ENCODE results near the gene FEZF2. TPM values are rescaled to one million over a fixed set of nuclear protein-coding genes. Genes with fewer than 3 reads are reported as not detected.
A peak's percentile ranks its signal among the peaks of the same experiment; 100 is the strongest.

FEZF2 gene
- total and polyA plus RNA-seq, 2 experiments from 2014 or later: not detected

DNA sequence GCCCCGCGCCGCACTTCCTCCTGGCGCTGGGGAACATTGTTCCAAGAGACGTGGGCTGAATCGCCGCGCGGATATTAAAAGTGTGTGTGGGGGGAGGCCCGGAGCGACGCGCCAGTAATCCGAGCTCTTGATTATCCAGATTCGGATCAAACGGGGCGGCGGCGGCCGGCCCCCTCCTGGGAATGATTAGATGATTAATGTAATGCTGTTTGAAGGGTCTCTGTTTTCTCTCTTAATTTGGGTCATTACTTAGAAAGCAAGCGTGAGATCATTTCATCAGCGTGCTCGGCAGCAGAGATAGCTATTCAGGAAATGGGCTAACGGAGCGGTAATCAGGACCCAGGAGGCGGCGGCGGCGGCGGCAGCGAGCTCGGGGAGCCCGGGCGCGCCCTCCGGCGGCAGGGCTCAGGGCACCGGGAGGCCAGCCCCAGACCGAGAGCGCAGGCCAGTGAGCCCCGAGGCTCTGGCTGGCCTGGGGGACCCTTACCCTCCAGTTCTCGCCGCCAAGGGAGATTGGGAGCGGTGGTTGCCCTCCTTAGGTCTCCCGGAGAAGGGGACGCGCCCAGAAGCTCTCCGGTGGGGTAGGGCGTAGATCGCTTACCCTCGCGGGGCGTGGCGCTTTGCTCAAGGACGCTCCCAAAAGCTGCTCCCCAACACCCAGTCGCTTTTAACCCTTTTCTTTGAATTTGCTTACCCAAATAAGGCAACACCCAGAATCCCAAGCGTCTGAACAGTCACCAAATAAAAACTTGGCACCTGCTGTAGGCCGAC is 4.5 kb downstream of the FEZF2 start:
- peaks cover 100% of the 10 kb centered on the region for H3K27me3 ChIP-seq
- H3K4me3 ChIP-seq: peak overlapping the region; percentile 8
- no peaks in the 10 kb centered on the region for H3K4me1 ChIP-seq (ENCODE audit: low read depth)
- H3K36me3 ChIP-seq: no peaks in the 10 kb centered on the region
- TF ChIP-seq, protein P1, sequence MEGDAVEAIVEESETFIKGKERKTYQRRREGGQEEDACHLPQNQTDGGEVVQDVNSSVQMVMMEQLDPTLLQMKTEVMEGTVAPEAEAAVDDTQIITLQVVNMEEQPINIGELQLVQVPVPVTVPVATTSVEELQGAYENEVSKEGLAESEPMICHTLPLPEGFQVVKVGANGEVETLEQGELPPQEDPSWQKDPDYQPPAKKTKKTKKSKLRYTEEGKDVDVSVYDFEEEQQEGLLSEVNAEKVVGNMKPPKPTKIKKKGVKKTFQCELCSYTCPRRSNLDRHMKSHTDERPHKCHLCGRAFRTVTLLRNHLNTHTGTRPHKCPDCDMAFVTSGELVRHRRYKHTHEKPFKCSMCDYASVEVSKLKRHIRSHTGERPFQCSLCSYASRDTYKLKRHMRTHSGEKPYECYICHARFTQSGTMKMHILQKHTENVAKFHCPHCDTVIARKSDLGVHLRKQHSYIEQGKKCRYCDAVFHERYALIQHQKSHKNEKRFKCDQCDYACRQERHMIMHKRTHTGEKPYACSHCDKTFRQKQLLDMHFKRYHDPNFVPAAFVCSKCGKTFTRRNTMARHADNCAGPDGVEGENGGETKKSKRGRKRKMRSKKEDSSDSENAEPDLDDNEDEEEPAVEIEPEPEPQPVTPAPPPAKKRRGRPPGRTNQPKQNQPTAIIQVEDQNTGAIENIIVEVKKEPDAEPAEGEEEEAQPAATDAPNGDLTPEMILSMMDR (IDR thresholded peaks at IDR 0.05; ENCODE audit: low read depth, low read length): peak; percentile 13
- no peak overlapping the region for H3K27ac ChIP-seq
- H3K9me3 ChIP-seq (ENCODE audit: low read depth): no peaks in the 10 kb centered on the region
- peak in 1 of 2 donors; percentile 31 for DNase-seq (ENCODE audit: low read depth in 1 of 2, low spot score in 1 of 2)

GRCh38 chr3:62368290-62368704 is 5.1 kb downstream of the FEZF2 start:
- Histone ChIP-seq H3K4me3 (no peak overlapping the region), H3K27me3 (peaks cover 100% of the 10 kb centered on the region), H3K9me3 (ENCODE audit: low read depth) (no peaks in the 10 kb centered on the region), H3K36me3 (no peaks in the 10 kb centered on the region), H3K27ac (no peak overlapping the region), H3K4me1 (ENCODE audit: low read depth) (no peaks in the 10 kb centered on the region)
- TF ChIP-seq, protein P1 (IDR thresholded peaks at IDR 0.05; ENCODE audit: low read depth, low read length): no peak
- no peak for DNase-seq (ENCODE audit: low read depth in 1 of 2, low spot score in 1 of 2)

GRCh38 chr3:62367763-62368195 is 5.6 kb downstream of the FEZF2 start:
- peaks cover 100% of the 10 kb centered on the region for H3K27me3 ChIP-seq
- H3K36me3 ChIP-seq: no peaks in the 10 kb centered on the region
- no peaks in the 10 kb centered on the region for H3K9me3 ChIP-seq (ENCODE audit: low read depth)
- no peak overlapping the region for H3K27ac ChIP-seq
- no peaks in the 10 kb centered on the region for H3K4me1 ChIP-seq (ENCODE audit: low read depth)
- H3K4me3 ChIP-seq: no peak overlapping the region
- TF ChIP-seq, protein P1 (IDR thresholded peaks at IDR 0.05; ENCODE audit: low read depth, low read length): no peak
- DNase-seq (ENCODE audit: low read depth in 1 of 2, low spot score in 1 of 2): no peak

DNA sequence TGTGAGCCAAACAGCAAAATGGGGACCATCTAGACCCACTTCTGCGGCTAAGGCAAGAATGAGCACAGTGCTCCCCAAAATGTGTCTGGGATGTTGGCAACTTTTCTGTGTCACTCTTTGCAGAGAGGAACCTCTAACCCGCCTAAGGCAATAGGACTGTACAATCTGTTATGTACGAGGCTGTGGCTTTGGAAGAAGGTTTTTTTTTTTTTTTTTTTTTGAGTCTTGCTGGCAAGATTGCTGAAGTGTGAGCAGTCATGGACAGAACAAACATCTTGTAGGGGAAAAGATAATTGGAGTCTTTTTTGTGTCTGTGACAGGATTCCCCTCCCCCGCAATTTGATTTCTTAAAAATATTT is 7.2 kb downstream of the FEZF2 start:
- DNase-seq (ENCODE audit: low read depth in 1 of 2, low spot score in 1 of 2): no peak
- TF ChIP-seq, protein P1 (IDR thresholded peaks at IDR 0.05; ENCODE audit: low read depth, low read length): no peak
- H3K4me3 ChIP-seq: no peak overlapping the region
- peaks cover 97% of the 10 kb centered on the region for H3K27me3 ChIP-seq
- no peaks in the 10 kb centered on the region for H3K4me1 ChIP-seq (ENCODE audit: low read depth)
- no peak overlapping the region for H3K27ac ChIP-seq
- H3K36me3 ChIP-seq: no peaks in the 10 kb centered on the region
- no peaks in the 10 kb centered on the region for H3K9me3 ChIP-seq (ENCODE audit: low read depth)

GRCh38 chr3:62365391-62366125 is 7.8 kb downstream of the FEZF2 start:
- H3K27ac ChIP-seq: no peak overlapping the region
- no peaks in the 10 kb centered on the region for H3K36me3 ChIP-seq
- H3K27me3 ChIP-seq: peaks cover 97% of the 10 kb centered on the region
- H3K4me1 ChIP-seq (ENCODE audit: low read depth): no peaks in the 10 kb centered on the region
- TF ChIP-seq, protein P1 (IDR thresholded peaks at IDR 0.05; ENCODE audit: low read depth, low read length): no peak
- no peak overlapping the region for H3K4me3 ChIP-seq
- DNase-seq (ENCODE audit: low read depth in 1 of 2, low spot score in 1 of 2): no peak
- H3K9me3 ChIP-seq (ENCODE audit: low read depth): no peaks in the 10 kb centered on the region

Measured in cardiac muscle cell (in vitro differentiated cells and primary cell).